IPS-NIHi11 (cell line): ENCODE measurements around the gene IQCC.
A peak's percentile ranks its signal among the peaks of the same experiment; 100 is the strongest.
"Not testable (repeated sequence)": the region's sequence is repeated elsewhere in the genome, so short reads cannot be mapped to it uniquely, and the experiment has no call there.

Experiments
- DNase-seq: peaks from one replicate; pipeline ENCODE4 v3.0.0; 2012; ENCODE audit warnings: mixed read lengths, low spot score

IQCC gene

GRCh38 chr1:32205401-32206370 is at the start of gene IQCC:
TSS of gene IQCC (plus strand) at chr1:32205671. CDS start at chr1:32205682, 11 bp downstream.
- DNase-seq, result peak; percentile 97

GRCh38 chr1:32159189-32159588 is 46.3 kb upstream of the IQCC start:
- DNase-seq, result no peak

GRCh38 chr1:32163405-32163804 is 42.1 kb upstream of the IQCC start:
- DNase-seq, result no peak

- DNase-seq, result not testable (repeated sequence)
These were observed 39.8 kb upstream of the IQCC start for GRCh38 chr1:32165633-32166032.

- no peak for DNase-seq
These were observed 34.5 kb upstream of the IQCC start for GRCh38 chr1:32170991-32171390.

- no peak for DNase-seq
These were observed 32.7 kb upstream of the IQCC start for GRCh38 chr1:32172621-32173245.

- DNase-seq, result no peak
These were observed 26.9 kb upstream of the IQCC start for GRCh38 chr1:32178380-32179192.

- DNase-seq, result no peak
These were observed 26.4 kb upstream of the IQCC start for GRCh38 chr1:32179193-32179442.

GRCh38 chr1:32179443-32180185 is 25.9 kb upstream of the IQCC start, which contains the start of gene TXLNA:
TSS of gene TXLNA (plus strand) at chr1:32179675. CDS start at chr1:32180346, 671 bp downstream.
- DNase-seq, result peak; percentile 99

- peak; percentile 75 for DNase-seq
These were observed 25.0 kb upstream of the IQCC start for GRCh38 chr1:32180186-32181060.

GRCh38 chr1:32181065-32181464 is 24.4 kb upstream of the IQCC start:
- DNase-seq, result no peak

GRCh38 chr1:32181563-32181962 is 23.9 kb upstream of the IQCC start:
- no peak for DNase-seq

GRCh38 chr1:32182060-32182459 is 23.4 kb upstream of the IQCC start:
- DNase-seq, result no peak

GRCh38 chr1:32184650-32185049 is 20.8 kb upstream of the IQCC start:
- DNase-seq, result no peak

- no peak for DNase-seq
These were observed 19.4 kb upstream of the IQCC start for GRCh38 chr1:32186077-32186476.

GRCh38 chr1:32186491-32186890 is 19.0 kb upstream of the IQCC start:
- no peak for DNase-seq

- no peak for DNase-seq
These were observed 17.6 kb upstream of the IQCC start for GRCh38 chr1:32187850-32188249.

- DNase-seq, result no peak
These were observed 13.1 kb upstream of the IQCC start for GRCh38 chr1:32192220-32192948.

- no peak for DNase-seq
These were observed 10.5 kb upstream of the IQCC start for GRCh38 chr1:32194984-32195383.

GRCh38 chr1:32195531-32195930 is 9.9 kb upstream of the IQCC start:
- DNase-seq, result no peak
